GM20431 (cell line): Measurements from ENCODE around the gene NUDT2.
"Not testable (repeated sequence)": the region's sequence is repeated elsewhere in the genome, so short reads cannot be mapped to it uniquely, and the experiment has no call there.

Experiments
- in situ Hi-C: fragments of 300-500 bp; cut with MseI, MboI; formaldehyde crosslinking; loops from one replicate; pipeline ENCODE4 v1.15.0; 2020; ENCODE audit warnings: low sequenced_read_pairs; ENCODE audit not compliant: unreplicated experiment

NUDT2 gene

DNA sequence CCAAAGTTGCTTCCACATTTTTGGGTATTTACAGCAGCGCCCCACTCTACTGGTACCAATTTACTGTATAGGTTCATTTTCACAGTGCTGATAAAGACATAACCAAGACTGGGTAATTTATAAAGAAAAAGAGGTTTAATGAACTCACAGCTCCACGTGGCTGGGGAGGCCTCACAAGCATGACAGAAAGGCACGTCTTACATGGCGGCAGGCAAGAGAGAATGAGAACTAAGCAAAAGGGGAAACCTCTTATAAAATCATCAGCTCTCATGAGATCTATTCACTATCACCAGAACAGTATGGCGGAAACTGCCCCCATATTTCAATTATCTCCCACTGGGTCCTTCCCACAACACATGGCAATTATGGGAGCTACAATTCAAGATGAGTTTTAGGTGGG lies 39.4 kb downstream of the NUDT2 start:
- in situ Hi-C loops, result not testable (repeated sequence)

GRCh38 chr9:34369636-34370035 lies 40.3 kb downstream of the NUDT2 start:
- in situ Hi-C loops, result no loop called here

DNA sequence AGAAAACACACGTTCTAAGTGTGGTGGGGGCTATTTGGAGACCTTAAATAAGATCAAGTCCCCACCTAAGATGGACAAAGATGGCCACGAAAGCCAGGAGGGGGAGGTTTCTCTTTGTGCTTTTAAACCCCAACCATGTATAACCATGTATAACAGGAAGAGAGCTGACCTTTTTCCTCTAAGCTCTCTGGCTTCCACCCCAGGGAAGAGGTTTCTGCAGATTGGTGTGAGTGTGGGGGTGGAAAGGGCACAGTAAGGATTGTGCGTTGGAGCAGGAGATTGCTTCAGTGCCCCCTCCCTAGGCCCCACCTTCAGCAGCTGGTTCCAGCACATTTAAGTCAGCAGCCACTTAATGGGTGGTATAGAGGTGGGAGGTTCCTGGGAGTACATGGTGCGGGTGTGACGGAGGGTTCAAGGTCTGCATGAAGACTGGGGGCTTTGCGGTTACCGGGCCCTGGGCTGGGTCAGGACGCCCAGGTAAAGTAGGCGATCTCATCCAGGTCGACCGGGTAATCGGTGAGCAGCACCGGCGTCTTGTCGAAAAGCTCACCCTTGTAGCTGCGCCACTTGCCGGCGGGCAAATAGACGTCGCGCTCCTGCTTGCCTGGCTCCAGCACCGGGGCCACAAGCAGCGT lies 41.1 kb downstream of the NUDT2 start:
- in situ Hi-C loops, result no loop called here

- in situ Hi-C loops, result no loop called here
Measured at GRCh38 chr9:34370970-34371880, 41.9 kb downstream of the NUDT2 start.

DNA sequence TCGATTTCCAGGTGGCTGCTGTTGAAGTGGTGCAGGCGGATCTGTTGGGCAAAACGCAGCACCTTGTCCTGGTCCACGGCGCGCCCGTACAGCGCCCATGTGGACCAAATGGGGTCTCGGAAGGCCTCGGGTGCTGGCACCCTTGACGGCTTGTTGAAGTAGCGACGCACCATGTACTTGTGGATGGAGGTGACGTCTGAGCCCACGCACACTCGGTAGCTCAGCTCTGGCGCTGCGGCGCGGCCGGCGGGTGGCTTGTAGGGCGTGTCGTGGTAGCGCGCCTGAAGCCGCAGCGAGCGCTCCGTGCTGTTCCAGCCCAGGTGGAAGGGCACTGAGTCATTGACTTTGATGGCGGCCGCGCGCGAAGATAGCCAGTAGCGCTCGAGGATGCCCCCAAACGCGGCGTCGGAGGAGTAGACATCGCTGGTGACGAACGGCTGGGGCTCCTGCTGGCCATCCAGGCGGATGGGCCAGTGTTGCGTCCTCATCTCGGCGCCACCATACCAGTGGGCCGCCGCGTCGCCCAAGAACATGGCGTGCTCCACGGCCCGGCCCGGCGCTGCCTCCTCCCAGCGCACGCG lies 42.6 kb downstream of the NUDT2 start:
- in situ Hi-C loops, result no loop called here

DNA sequence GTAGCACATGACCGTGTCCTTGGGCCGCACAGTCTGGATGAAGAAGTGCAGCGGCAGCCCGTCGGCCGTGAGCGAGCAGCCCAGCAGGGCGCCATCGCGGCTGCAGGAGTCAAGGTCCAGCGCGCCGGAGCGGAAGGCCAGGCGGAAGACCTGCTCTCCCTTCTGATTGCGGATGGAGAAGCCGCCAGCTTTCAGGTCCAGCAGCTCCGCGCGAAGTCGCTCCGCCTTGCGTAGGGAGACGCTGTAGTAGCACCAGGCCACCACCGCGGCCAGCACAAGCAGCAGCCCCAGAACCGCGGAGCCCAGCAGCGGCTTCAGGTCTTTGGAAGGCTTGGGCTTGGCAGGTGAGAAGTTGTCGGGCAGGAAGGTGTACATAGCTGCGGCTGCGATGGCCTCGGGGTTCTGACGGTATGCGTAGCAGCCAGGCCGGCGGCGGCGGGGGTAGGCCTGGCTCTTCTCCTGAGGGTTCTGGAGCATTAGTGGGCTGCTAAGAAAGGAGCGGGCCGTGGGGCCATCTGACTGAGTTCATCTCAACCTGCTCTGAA lies 43.2 kb downstream of the NUDT2 start:
- in situ Hi-C loops, result no loop called here

DNA sequence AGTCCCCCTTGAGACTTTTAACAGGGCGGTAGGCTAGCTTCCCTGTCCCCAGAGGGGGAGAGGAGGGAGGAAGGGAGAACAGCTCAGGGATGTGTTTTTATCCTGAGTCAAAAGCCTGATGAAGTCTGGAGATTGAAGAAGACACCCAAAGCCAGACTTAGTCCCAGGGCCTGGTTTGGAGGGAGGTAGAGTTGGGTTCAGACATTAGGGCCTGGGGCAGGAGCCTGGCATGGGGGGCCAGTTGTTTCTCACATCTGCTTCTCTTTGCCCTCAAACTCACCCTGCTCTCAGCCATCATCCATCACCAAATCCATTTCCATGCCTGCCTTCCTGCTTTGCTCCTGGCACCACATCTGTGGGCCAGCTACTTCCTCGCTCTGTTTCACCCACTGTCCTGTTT lies 44.4 kb downstream of the NUDT2 start:
- in situ Hi-C loops, result no loop called here

DNA sequence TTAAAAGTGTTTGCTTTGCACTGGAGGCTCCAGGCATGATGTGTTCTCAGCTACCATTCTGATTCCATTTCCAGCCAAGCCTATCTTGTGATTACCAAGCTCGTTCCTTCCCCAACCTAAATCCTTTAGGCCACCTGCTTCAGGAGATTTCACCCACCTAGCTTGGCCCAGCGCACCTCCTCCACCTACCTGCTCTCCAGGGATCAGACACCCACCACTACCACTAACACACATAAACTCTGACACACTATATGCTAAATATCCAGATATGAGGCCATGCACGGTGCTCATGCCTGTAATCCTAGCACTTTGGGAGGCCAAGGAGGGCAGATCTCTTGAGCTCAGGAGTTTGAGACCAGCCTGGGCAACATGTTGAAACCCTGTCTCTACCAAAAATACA lies 45.0 kb downstream of the NUDT2 start:
- in situ Hi-C loops, result no loop called here

DNA sequence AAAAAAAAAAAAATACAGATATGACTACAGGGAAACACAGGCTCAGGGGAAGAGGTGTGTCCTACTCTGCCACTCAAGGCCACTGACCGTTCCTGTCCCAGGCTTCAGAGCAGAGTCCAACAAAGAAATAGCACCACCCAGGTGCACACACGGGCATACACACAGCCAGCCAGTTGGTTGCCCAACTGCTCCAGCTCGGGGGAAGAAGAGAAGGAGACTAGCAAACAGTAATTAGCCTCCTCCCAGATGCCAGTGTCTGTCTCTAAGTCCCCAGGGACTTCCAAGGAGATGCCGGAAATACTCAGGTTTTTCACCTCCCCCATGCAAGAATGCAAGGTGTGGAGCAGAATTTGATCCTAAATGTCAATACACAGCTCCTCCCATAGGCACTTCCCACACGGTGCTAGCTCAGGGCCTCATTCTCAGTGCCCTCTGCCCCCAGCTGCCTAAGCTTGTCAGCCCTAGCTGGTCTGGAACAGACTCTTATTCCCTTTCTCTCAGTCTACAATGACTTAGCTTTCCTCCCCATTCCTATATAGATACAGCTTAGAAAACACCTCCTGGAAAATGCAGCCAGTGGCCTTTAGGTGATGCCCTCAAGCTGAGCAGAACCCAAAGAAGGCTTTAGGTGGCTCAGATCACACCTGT lies 45.7 kb downstream of the NUDT2 start:
- in situ Hi-C loops, result no loop called here

GRCh38 chr9:34375901-34376595 lies 46.7 kb downstream of the NUDT2 start:
- in situ Hi-C loops, result no loop called here

GRCh38 chr9:34376596-34377403 lies 47.4 kb downstream of the NUDT2 start, which contains the start of gene MYORG:
TSS of gene MYORG (minus strand) at chr9:34376898. CDS start at chr9:34372943, 3,955 bp downstream.
- in situ Hi-C loops, result no loop called here

- in situ Hi-C loops, result no loop called here
Measured at GRCh38 chr9:34377404-34377746, 48.0 kb downstream of the NUDT2 start.

- in situ Hi-C loops, result no loop called here
Measured at GRCh38 chr9:34378376-34379060, 49.1 kb downstream of the NUDT2 start.

DNA sequence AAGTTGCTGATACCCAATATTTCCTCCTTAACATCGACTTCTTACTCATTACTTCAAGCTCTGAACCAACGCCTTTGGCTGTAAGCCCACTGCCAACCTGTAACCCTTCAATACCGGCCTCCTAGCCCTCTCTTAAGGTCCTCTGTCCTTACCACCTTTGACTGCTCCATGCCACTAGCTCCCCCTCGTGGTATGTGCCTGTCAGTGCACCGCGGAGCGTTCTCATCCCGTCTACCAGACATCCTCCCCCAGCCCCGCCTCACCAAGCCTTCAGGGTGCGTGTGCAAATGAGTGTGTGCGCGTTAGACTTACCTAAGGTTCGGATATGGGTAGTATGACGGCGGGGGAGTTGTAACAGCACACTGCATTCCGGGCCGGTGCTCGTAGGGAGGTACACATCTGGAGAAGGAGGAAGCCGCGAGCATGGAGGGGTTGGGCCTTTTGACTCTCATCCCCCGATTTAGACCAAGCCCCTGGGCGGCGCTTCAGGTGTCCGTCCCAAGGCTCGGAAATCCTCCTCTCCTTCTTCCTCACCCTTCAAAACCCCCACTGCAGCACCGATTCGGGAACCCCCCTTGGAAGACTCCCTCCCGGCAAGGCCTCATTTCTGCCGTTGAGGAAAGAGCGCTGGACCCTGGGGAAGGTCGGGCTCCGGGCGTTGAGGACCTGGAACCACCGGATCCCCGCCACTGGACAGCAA lies 50.1 kb downstream of the NUDT2 start:
- in situ Hi-C loops, result no loop called here

DNA sequence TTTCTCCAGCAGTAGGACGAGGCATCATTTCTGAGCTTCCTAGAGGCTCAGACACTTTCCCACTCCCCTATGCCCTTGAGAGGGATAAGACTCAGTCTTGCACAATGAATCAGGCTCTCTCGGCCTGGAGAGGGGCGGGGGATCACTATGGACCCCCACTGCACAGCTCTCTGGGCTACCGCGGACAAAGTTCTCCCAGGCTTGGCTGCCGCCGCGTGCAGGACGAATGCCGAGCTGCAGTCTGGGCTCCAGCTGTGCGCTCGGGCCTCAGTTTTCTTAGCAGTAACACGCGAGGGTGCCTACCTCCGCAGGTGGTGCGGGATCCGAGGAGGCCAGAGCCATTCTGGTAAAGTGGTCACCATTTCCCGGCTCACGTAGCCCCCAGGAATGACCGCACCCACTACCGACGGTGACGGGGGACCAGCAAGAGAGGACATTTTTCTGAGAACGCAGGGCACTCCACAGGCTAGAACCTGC lies 50.7 kb downstream of the NUDT2 start:
- in situ Hi-C loops, result no loop called here

GRCh38 chr9:34380511-34381315 lies 51.3 kb downstream of the NUDT2 start:
- in situ Hi-C loops, result no loop called here

GRCh38 chr9:34381323-34381722 lies 52.0 kb downstream of the NUDT2 start:
- in situ Hi-C loops, result no loop called here
